NCI-H82 treated with DMSO at 0.1 percent for 48 hours (cell line): Measurements from ENCODE around the gene SPAG16.
A peak's percentile ranks its signal among the peaks of the same experiment; 100 is the strongest.

ENCODE experiments used
- DNase-seq: peaks from one replicate; lab custom pipeline; 2025; ENCODE audit not compliant: unreplicated experiment; lab: John Stamatoyannopoulos, UW

Gene SPAG16

DNA sequence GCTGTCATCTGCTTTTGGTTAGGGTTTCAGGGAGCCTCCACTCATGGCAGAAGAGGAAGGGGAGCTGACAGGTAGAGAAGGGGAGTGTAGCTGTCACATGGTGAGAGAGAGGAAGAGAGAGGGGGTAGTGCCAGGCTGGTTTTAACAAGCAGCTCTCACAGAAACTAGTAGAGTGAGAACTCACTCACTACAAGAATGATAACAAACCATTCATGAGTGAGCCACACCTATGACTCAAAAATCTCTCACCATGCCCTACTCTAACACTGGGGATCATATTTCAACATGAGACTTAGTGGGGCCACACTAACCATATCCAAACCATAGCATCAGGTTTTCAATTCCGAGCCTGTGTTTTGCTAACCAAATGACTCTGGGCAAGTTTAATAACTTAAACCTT, 851.7 kb downstream of the SPAG16 start:
- no peak for DNase-seq

DNA sequence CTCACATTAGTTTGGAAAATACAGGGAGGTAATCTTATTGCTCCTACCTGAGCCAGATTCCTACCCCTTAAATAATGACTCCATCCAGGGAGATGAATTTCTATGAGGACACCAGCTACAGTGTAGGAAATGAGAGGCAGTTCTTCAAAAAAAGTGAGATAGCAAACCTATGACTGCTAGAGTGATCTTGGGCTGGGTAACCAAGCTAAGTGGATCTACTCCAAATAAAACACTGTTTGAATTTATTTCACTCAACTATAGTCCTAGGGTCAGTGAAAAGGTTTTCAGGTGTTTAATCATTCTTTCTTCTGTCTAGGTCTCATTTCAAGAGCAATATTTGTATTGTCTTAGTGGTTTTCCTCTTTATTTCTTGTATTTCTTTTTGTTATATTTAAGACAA, 854.5 kb downstream of the SPAG16 start:
- no peak for DNase-seq

DNA sequence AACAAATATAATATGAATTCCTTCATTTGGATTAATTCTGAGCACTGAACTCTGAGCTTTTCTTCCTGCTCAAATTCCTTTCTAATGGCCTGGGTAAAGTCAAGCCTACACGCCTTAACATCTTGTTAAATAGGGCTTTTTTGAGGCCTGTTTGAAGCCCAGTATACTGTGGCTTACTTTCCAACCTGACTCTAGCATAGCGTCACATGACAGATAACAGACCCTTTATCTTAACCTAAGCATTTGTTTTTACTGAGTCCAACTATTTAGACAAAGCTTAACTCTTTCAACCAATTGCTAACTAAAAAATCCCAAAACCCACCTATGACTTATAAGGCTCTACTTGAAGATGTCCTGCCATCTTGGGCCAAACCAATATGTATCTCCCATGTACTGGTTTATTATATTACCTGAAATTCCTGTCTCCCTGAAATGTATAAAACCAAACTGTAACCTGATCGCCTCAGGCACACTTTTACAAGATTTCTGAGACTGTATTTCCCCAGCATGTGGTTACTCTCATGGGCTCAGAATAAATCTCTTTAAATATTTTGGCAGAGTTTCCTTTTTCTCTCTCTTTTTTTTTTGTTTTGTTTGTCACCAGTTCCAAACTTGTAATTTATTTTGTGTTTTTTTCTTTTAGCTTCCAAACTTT, 855.5 kb downstream of the SPAG16 start:
- DNase-seq, result no peak

DNA sequence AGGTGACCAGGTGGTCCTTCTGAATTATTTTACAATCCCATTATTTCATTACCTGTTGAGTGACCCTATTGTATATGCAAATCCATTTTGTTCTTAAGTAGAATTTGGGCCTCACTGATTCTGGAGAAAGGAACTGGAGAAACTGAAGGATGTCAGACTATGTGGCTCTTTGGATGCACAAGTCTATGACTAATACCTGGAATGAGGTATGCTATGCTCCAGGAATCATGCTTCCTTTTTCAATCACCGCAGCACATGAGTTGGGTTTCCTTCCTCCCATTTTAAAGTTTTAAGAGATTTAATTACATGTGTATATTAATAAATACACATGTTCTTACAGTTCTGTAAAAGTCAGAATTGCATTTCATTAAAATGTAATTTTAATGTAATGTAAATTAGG, 872.7 kb downstream of the SPAG16 start:
- peak; percentile 54 for DNase-seq

DNA sequence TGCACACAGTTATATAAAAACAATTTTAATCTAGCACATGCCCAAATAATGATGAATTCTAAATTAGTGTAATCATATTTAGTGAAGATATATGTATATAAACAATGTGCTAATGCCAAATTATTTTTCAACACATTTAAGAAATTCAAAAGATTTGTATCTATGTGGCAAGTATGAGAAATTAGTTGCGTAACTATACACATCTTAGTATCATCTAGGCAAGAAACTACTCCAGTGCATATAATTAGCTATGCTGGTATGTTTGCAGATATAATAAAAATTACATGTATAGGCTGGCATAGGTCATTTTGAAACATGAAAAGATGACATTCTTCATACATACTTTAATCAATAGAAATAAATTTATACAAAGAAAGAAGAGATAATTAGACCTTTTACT, 874.6 kb downstream of the SPAG16 start:
- DNase-seq, result no peak

DNA sequence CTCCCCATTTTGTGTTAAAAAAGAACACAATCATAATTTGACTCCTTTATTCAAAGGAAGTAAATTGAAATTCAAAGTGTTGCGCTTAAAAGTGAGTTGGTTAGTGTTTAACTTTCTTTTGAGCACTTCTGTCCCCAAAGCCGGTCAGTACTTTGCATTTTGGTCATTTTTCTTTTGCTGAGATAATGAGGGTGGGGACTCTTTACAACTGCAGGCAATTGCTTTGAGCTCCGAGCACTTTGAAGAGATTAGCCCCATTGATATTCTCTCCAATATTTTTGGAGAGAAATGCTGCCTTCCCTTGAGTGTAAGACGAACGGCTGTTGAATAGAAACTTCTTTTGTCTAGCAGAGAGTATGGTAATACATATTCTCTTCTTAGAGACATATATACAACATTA, 885.0 kb downstream of the SPAG16 start:
- no peak for DNase-seq

DNA sequence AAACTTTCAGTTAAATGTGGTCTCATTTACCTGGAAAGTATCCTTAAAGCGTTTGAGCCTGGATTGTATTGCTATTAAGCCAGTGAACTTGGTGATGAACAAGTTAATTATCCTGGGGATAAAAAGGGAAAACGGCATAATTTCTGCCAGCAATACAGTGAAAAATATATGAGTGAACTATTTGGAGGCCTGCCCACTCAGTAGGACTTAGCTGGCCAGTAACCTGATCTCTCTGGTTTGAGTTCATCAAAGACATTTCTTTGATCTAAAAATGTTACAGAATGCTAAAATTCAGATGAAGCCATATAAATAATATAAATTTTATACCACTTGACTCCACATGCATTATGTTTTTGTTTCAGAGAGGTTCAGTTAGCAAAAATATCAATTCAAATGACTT, 885.5 kb downstream of the SPAG16 start:
- DNase-seq, result no peak

DNA sequence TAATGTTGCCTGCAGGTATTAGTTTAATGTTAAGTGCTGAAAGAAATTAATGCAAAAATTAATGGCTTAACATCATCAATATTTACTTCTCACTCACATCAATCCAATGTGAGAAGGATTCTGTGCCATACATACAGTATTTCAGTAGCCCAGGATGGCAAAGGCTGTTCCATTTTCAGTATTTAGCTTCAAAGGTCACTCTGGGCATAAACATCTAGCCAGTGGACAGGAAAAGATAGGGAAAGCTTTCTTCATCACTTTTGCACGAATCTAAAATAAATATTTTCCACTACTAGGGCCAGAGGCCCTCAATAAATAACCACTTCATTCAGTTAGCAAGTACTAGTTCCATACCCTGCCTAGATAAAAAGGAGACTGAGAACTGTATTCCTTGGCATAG, 890.3 kb downstream of the SPAG16 start:
- DNase-seq, result no peak

DNA sequence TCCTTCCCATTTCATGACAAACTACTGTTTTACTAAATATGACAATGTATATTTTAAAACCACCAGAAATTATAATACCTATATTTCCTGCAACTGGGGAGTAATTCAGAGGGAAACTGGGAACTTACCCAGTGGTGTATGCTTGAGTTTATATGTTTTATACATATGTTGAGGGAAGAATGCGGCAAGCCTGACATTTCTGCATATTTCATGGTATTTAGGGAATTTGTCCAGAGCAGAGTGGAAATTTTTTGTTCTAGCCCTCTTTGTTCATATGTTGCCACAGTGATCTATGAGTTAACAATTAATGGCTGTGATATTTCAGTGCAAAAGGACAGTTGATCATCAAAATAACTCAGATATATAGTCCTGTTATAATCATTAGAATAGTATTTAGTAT, 895.8 kb downstream of the SPAG16 start:
- DNase-seq, result no peak

DNA sequence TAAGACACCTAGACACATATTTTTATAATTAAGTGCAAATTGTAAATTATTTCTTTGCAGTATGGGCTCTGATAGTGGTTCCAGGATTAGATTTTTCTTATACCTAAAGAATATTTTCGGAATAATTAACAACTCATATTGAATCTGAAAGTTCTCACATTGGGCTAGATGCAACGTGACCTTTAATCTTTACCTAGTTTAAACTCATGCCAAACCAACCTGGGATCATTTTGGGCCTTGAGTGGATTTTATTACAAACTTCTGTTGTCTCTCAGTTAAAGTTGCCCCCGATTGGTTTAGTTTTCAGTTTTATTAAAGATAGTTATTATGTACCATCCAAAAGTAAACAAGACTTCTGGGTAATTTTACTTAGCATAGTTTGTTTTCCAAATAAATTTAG, 896.4 kb downstream of the SPAG16 start:
- DNase-seq, result no peak

DNA sequence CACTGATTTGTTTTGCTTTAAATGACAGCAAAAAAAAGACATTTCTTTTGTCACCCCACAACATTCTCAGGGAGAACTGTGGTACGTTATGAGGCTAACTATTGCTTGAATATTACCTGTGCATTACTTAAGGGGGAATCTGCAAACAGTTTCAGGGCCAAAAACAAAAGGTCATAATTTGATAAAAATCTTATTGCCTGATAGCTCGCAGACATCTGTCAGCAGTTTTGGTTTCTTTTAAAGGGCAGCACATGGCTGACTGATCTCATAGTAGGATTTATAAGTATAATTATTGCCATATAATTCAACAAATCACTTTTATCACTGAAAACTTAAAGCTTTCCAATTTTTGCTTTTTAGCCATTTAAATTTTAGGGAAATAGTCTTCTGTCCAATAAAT, 900.2 kb downstream of the SPAG16 start:
- no peak for DNase-seq

DNA sequence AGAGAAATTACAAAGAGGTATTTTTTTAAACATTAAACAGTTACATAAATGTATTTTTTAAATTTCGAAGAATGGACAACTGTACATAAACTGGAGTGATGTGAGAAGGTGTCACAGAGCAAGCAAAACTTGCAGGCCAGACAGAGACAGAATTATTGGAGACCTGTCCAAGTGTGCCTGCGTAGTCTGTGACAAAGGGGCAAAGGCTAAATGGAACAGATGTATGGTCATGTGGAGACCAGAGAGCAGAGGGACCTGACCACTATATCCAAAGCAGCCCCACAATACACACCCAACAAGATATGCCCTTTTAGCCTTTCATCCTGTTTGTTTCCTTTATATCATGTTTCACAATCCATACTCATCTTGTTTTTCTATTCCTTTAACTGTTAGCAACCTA, 901.3 kb downstream of the SPAG16 start:
- DNase-seq, result no peak

DNA sequence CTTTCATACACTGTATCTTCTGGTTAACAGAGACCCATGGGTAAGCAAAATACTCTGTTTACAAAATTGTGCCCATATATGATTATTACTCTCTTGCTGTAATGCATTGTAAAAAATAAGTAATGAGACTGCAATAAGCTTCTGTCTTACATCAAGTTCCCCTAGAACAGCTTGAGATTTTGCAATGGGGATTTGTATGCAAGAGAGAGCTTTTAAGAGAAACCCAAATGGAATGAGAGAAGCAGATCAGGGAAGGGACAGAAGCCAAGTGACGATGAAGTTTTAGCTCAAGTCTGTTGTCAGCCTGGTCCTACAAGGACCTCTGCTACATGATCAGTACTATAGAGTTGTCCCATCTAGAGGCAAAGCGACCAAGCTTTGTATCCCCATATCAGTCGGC, 908.4 kb downstream of the SPAG16 start:
- no peak for DNase-seq

DNA sequence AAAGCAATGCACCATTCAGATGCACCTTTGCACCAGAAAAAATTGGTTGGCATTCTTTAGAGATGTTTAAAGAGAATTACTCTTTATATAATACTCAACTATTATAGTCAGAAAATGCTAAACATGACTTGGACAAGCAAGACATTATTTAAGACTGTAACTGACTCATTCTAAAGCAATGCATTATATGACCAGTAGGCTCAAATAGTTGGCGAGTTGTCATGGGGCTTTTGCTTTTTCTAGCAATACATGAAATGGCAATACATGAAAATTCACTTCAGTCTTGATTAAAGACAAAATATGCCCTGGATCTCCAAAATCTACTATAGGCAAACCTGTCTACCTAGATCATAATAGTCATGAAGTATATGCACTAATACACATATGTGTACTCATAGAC, 909.7 kb downstream of the SPAG16 start:
- no peak for DNase-seq

DNA sequence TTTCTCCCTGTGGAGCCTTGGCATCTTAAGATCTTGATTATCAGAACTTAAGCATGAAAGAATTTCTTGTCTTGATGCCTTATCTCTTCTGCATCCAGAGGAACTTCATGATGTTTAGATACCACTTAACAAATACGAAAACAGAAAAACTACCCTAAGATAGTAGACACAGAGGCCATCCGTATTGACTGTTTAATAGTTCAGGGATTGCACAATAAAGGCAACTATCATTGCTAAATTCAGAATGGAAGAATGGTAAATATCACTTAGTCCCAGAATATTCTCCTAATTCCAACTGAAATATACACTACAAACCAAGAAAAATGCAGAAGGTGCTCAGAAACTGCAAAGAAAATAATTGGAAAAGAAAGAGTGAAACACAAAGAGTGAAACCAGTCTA, 912.0 kb downstream of the SPAG16 start:
- no peak for DNase-seq

DNA sequence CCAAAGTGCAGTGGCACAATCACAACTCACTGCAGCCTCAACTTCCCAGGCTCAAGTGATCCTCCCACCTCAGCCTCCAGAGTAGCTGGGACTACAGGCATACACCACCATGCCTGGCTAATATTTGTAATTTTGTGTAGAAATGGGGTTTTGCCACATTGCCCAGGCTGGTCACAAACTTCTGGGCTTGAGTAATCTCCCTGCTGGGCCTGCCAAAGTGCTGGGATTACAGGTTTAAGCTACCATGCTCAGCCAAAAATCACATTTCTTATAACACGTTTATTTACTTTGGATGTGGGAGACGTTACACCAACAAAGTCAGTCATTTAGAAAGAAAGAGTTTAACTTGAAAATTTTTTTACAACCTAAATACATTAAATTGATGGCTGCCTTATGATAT, 917.6 kb downstream of the SPAG16 start:
- DNase-seq, result no peak

DNA sequence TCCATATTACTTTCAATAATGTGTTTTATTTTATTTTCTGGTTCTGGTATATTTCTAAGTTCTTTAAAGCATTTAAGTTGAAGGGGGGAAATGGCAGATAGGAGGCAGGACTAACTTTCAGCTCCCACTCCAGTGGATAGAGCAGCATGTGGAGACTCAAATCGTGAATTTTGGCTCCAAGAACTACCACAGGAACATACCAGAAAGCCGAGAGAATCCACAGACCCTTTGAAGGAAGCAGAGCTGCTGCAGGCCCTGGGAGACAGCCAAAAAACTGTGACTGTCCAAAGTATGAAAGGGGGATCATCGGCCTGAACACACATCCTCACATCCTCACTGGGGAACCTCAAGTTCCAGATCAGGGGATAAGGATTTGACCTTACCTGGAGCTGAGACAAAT, 919.0 kb downstream of the SPAG16 start:
- DNase-seq, result no peak

DNA sequence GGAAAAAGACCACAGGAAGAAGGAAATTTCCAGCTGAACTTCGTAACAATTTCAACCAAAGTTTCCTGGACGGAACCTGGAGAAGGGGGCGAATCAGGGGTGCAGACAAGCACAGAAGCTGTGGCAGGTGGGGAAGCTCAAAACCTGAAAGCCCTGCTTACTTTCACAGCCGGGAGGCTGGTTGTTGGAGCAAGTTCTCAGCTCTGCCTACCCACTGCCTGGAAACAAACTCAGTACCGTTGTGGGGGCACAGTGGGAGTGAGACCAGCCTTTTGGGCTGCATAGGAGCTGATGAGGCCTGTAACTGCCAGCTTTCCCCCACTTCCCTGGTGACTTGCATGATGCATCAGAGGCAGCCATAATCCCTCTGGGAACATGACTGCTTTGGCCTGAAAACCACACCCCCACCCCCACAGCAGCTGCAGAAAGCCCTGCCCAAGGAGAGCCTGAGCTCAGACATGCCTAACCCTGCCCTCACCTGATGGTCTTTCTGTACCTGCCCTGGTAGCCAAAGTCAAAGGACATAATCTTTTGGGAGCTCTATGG, 919.6 kb downstream of the SPAG16 start:
- DNase-seq, result no peak

DNA sequence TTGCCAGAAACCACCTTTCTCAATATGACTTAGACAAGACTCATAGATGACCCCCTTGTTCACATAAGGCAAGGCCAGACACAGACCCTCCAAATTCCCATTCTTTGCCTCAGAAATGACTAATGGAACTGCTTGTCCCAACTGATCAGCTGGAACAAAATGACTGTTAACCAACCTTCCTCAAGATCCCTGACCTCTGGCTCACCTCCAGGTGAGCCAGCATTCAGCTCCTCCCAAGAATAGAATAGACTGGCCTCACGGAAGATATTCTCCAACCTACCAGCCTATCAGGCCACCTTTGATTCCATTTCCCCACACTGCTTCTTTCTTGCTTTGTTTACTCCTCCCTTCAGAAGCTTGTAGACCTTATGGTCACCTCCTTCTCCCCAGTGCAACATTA, 930.8 kb downstream of the SPAG16 start:
- no peak for DNase-seq

DNA sequence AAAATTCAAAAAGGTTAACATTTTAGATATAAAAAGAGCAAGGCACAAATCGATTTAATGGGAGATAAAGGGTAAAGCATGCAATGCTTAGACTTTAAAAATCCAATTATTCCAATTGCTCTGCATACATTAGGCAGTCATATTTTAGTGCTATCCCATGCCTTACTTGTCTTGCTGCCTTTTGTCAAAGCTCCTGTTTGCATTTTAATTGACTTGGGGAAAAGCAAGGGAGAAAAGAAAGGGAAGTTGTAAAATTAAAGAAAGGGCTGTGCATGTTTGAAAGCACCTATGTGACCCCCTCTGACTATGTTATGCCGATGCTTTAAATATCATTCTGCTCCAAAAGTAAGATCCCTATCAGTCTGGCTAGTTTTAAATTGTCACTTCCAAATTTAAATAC, 932.9 kb downstream of the SPAG16 start:
- no peak for DNase-seq

DNA sequence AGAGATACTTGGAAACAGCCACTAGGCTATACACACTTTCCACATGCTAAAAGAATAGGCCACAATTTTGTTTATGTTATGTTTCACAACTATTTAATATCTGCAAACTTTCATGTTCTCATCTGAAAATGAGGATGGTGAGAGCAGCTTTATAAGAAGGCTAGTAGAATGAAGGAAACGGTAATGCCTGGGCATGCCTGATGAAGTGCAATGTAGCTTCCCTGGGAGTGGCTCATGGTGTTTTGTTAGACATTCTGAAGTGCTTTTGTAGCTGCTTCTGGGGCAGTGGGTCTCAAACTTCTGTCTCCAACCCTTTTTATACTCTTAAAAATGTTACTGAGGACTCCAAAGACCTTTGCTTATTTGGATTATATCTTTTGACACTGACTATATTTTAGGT, 933.3 kb downstream of the SPAG16 start:
- DNase-seq, result no peak

DNA sequence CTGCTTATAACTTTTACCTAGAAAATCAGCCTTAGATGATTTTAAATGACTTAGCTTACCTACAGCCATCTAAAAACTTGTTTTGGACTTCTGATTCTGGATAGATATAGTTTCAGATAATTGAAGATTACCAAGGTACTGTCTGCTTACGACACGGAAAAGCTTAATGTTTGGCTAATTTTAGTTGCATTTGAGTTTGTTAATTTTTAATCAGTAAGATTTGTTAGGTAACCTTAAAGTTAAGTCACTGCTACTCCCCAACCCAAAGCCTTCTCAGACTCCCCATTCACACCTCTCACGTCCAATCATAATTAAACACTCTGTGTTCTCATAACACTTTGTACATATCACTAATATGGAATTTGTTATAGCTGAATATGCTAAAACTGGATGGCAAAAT, 936.0 kb downstream of the SPAG16 start:
- DNase-seq, result no peak

DNA sequence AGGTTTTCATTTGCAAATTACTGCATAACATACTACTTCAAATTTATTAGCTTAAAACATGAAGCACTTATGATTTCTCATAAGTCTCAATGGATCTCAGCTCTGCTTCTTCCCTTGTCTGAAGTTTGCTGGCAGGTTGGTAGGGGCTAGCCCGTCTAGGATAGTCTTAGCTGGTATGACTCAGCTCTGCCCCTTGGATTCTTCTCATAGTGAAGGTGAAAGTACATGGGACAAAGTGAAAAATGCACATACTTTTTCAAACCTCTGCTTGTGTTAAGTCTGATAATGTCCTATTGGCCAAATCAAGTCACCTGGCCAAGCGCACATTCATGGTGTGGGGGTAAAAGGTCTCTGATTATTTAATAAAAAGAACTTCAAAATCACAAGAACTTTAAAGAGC, 941.8 kb downstream of the SPAG16 start:
- DNase-seq, result no peak
